Upper lobe of right lung (tissue), 1 donor: ENCODE measurements around the gene SLAMF1. TPM values are rescaled to one million over a fixed set of nuclear protein-coding genes. Genes with fewer than 3 reads are reported as not detected.

ENCODE experiments used
- ATAC-seq: fragments of 200-7000 bp; cut with Tn5 transposase; one replicate; pipeline ENCODE4 v1.9.1; 2020; ENCODE audit warnings: mild to moderate bottlenecking, moderate library complexity
- DNase-seq: peaks from one replicate; pipeline ENCODE4 v3.0.0-alpha.2; 2020
- H3K27ac ChIP-seq: fragments of 200-600 bp; one replicate; pipeline ENCODE4 v1.8.0; 2022
- H3K27me3 ChIP-seq: fragments of 200-600 bp; one replicate; pipeline ENCODE4 v1.8.0; 2022; ENCODE audit warnings: mild to moderate bottlenecking
- H3K36me3 ChIP-seq: fragments of 200-600 bp; one replicate; pipeline ENCODE4 v1.8.0; 2022
- H3K4me1 ChIP-seq: fragments of 200-600 bp; one replicate; pipeline ENCODE4 v1.8.0; 2022
- H3K4me3 ChIP-seq: fragments of 200-600 bp; one replicate; pipeline ENCODE4 v1.8.0; 2022; ENCODE audit warnings: mild to moderate bottlenecking
- H3K9me3 ChIP-seq: fragments of 200-600 bp; one replicate; pipeline ENCODE4 v1.8.0; 2022
- CTCF ChIP-seq: fragments of 200-600 bp; IDR thresholded peaks from one replicate; pipeline ENCODE4 v1.8.0; 2022; ENCODE audit warnings: antibody characterized with exemption
- intact Hi-C: fragments of 100-400 bp; cut with DNase I; formaldehyde crosslinking; loops from one replicate; pipeline ENCODE4 v1.11.0; 2022
- total RNA-seq: library from RNA; stranded (reverse); fragmentation: NEBNext Ultra II Directional; extraction: Animal tissue kit (Norgen Biotek cat#: 25700); gene quantifications from one replicate; pipeline ENCODE4 v1.2.1, GENCODE V29; 2021
- donor health status: DM: no; HTN: yes; CAD: no; lungs with severe emphysema.

Gene SLAMF1
- total RNA-seq, 1 donor from 2014 or later = 1.6 TPM

- Histone ChIP-seq H3K9me3 (no peaks in the 10 kb centered on the region), H3K27ac (peak overlapping the region; percentile 51), H3K36me3 (no peaks in the 10 kb centered on the region), H3K4me1 (no peaks in the 10 kb centered on the region), H3K4me3 (peak overlapping the region; percentile 34), H3K27me3 (no peaks in the 10 kb centered on the region)
- DNase-seq = no peak
- no peak for TF ChIP-seq CTCF
- peak; percentile 56 for ATAC-seq
- intact Hi-C loops = no loop called here
Measured at GRCh38 chr1:160646180-160646579, 664 bp downstream of the SLAMF1 start.

DNA sequence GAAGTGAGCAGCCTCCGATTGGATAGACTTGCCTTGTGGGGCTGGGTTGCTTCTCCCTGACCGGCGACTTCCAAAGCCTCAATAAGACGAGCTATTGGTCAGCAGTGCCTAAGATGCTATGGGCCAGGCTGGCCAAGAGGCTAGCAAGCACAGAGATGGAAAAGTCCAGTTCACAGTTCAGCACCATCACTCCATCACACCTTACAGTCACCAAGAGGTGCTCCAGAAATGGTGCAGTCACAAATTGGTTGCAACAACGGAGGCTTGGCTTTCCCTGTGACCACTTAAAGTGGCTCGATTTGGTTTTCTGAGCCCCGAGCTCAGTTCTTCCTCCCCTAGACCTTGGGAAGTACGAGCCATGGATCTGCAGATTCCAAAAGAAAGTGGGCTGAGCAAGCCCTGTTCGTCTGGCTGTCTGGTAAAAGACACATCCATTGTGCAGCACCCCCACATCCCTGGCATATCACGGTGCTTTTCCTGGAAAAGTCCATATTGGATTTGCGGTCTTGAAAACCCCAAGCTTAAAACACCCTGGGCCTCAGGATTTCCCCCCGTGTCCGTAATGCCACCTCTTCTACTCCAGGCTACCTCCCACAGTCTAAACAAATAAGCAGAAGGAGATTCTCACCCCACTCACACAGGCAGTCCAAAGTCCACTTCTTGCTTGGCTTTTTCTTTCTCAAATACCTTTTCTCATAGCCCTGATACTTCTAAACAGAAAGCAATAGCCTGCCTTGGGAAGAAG is 1.3 kb downstream of the SLAMF1 start:
- ATAC-seq = no peak
- H3K36me3 ChIP-seq = no peaks in the 10 kb centered on the region

GRCh38 chr1:160644399-160644798 is 2.4 kb downstream of the SLAMF1 start:
- DNase-seq (no peak), ATAC-seq (no peak)
- intact Hi-C loops = no loop called here
- Histone ChIP-seq H3K9me3 (no peaks in the 10 kb centered on the region), H3K4me1 (no peaks in the 10 kb centered on the region), H3K27me3 (no peaks in the 10 kb centered on the region), H3K36me3 (no peaks in the 10 kb centered on the region), H3K4me3 (peak overlapping the region; percentile 21), H3K27ac (no peak overlapping the region)
- TF ChIP-seq CTCF = no peak

More for the DNA sequence above, 1.3 kb downstream of the SLAMF1 start:
- Histone ChIP-seq H3K27me3 (no peaks in the 10 kb centered on the region), H3K9me3 (no peaks in the 10 kb centered on the region), H3K4me1 (no peaks in the 10 kb centered on the region), H3K27ac (peak overlapping the region; percentile 51), H3K4me3 (peak overlapping the region; percentile 34)
- TF ChIP-seq CTCF = no peak
- DNase-seq = no peak
- intact Hi-C loops = no loop called here

- intact Hi-C loops = no loop called here
- Histone ChIP-seq H3K27me3 (no peaks in the 10 kb centered on the region), H3K27ac (no peak overlapping the region), H3K9me3 (no peaks in the 10 kb centered on the region), H3K4me3 (no peak overlapping the region), H3K4me1 (no peaks in the 10 kb centered on the region), H3K36me3 (no peaks in the 10 kb centered on the region)
- TF ChIP-seq CTCF = no peak
- no peak for DNase-seq
- ATAC-seq = no peak
Measured at GRCh38 chr1:160643138-160643537, 3.7 kb downstream of the SLAMF1 start.

GRCh38 chr1:160642281-160642644 is 4.6 kb downstream of the SLAMF1 start:
- no peak overlapping the region for H3K4me3 ChIP-seq
- no peaks in the 10 kb centered on the region for H3K36me3 ChIP-seq
- intact Hi-C loops = no loop called here
- H3K4me1 ChIP-seq = no peaks in the 10 kb centered on the region
- no peak overlapping the region for H3K27ac ChIP-seq
- H3K9me3 ChIP-seq = no peaks in the 10 kb centered on the region
- ATAC-seq (no peak), DNase-seq (no peak)
- TF ChIP-seq CTCF = no peak
- no peaks in the 10 kb centered on the region for H3K27me3 ChIP-seq
